NB4 (cell line): ENCODE measurements around the gene HIBADH.

Experiments used
- POLR2A ChIP-seq: IDR thresholded peaks from 2 replicates; pipeline ENCODE4 v1.6.1; 2011; ENCODE audit warnings: mild to moderate bottlenecking; ENCODE audit not compliant: insufficient read length; ENCODE audit errors: extremely low read depth
- TF ChIP-seq, protein P1 (sequence below): IDR thresholded peaks from 2 replicates; pipeline ENCODE4 v1.6.1; 2011; ENCODE audit warnings: low read depth, low read length

DNA sequence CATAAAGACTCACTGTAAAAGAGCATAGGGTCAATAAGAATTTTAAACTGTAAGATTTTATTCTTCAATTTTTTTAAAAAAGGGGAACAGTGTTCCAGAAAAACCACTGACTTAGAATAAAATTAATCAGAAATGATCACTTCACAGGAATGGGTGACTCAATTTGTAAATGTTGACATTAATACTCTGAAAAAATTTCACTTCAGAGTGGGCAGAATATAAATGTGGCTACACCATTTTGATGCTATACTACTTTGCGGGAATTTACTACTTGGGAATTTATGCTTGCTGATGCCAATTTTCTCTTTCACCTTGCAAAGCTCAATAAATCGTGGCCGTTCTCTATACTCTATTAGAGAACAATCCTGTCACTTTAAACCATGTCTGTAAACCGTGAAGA lies 126.9 kb downstream of the HIBADH start:
- no peak for TF ChIP-seq POLR2A
- TF ChIP-seq, protein P1, sequence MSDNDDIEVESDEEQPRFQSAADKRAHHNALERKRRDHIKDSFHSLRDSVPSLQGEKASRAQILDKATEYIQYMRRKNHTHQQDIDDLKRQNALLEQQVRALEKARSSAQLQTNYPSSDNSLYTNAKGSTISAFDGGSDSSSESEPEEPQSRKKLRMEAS = no peak
